ENCODE results near the gene LTF.
A peak's percentile ranks its signal among the peaks of the same experiment; 100 is the strongest.

Gene LTF

GRCh38 chr3:46442576-46443530 lies 21.9 kb downstream of the LTF start:
- TF ChIP-seq CTCF (IDR thresholded peaks at IDR 0.05; ENCODE audit: low read depth, low read length) (peak; percentile 97), EZH2phosphoT487 (IDR thresholded peaks at IDR 0.05; ENCODE audit: low read depth) (no peak)
- H3K27ac ChIP-seq (ENCODE audit: low read length), result no peak overlapping the region
- H2AFZ ChIP-seq (ENCODE audit: low read depth, low read length), result no peak overlapping the region
- H3K36me3 ChIP-seq (replicated peaks; ENCODE audit: low read depth, low read length), result no peaks in the 10 kb centered on the region
- no peak overlapping the region for H3K9ac ChIP-seq (ENCODE audit: low read length)
- no peak overlapping the region for H3K4me3 ChIP-seq (ENCODE audit: low read length)
- peaks cover 18% of the 10 kb centered on the region for H3K4me1 ChIP-seq (ENCODE audit: low read length)
- no peaks in the 10 kb centered on the region for H3K9me3 ChIP-seq (ENCODE audit: insufficient read depth, low read length)
- no peaks in the 10 kb centered on the region for H3K79me2 ChIP-seq (ENCODE audit: low read length)
- no peaks in the 10 kb centered on the region for H4K20me1 ChIP-seq (ENCODE audit: insufficient read depth, low read length)
- H3K27me3 ChIP-seq (ENCODE audit: low read depth, low read length), result peaks cover 9% of the 10 kb centered on the region
- H3K4me2 ChIP-seq (ENCODE audit: low read length), result no peak overlapping the region

DNA sequence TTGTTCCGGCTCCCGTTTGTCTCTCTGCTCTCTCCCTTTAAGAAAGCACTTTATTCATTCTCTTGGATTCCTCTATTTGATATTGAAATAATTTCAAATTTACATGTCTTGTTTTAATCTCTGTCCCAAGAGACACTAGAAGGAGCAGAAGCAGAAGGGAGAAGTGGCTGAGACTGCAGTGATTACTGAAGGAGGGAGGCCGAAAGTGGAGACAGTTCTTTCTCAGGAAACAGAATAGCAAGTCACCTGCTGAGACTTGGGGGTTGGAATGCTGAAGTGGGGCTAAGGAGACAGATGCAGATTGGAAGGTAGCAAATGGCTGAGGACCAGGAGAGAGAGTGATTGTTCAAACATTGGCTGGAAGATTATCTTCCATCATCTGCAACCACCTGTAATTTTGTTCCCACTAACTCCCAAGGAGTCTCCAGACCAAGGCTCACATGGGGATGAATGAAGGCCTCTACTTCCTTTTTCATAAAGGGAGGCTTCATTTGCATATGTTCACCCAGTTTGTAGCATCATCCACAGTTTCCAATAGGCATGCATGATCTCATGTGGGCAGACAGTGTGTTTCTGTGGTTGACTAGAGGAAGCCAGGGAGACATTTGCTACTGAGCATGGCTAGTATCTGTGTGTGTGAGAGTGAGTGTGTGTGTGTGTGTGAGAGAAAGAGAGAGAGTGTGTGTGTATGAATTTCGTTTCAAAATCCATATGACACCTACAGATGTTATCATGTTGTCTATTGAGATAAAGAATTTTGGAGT lies 24.0 kb downstream of the LTF start:
- no peaks in the 10 kb centered on the region for H3K36me3 ChIP-seq (replicated peaks; ENCODE audit: low read depth, low read length)
- TF ChIP-seq CTCF (IDR thresholded peaks at IDR 0.05; ENCODE audit: low read depth, low read length), result no peak
- TF ChIP-seq EZH2phosphoT487 (IDR thresholded peaks at IDR 0.05; ENCODE audit: low read depth), result no peak
- H3K4me1 ChIP-seq (ENCODE audit: low read length), result peaks cover 18% of the 10 kb centered on the region
- H3K27me3 ChIP-seq (ENCODE audit: low read depth, low read length), result no peaks in the 10 kb centered on the region
- no peaks in the 10 kb centered on the region for H4K20me1 ChIP-seq (ENCODE audit: insufficient read depth, low read length)
- H3K9ac ChIP-seq (ENCODE audit: low read length), result no peak overlapping the region
- H3K4me3 ChIP-seq (ENCODE audit: low read length), result no peak overlapping the region
- no peaks in the 10 kb centered on the region for H3K79me2 ChIP-seq (ENCODE audit: low read length)
- H2AFZ ChIP-seq (ENCODE audit: low read depth, low read length), result no peak overlapping the region
- no peak overlapping the region for H3K27ac ChIP-seq (ENCODE audit: low read length)
- H3K4me2 ChIP-seq (ENCODE audit: low read length), result peak overlapping the region; percentile 38
- H3K9me3 ChIP-seq (ENCODE audit: insufficient read depth, low read length), result no peaks in the 10 kb centered on the region

DNA sequence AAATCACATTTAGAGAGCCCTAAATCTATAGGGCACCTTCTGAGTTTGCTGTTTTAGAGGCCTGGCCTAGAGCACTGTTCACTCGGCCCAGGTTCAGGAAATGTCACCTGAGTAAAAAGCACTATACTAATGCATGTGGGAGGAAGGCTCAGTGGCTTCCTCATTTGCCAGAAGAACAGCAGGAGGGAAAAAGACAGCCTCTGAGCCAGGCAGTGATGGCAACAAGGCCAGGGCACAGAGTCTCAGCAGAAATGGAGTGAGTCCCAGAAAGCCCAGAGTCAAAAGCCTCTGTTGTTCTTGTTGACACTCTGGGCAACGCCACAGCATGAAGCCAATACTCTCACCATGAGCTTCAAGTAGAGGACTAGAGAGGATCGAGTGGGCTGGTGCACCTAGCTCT lies 25.9 kb downstream of the LTF start:
- Histone ChIP-seq H3K4me2 (ENCODE audit: low read length) (no peak overlapping the region), H3K79me2 (ENCODE audit: low read length) (no peaks in the 10 kb centered on the region), H2AFZ (ENCODE audit: low read depth, low read length) (no peak overlapping the region), H3K4me1 (ENCODE audit: low read length) (peaks cover 18% of the 10 kb centered on the region), H3K27ac (ENCODE audit: low read length) (no peak overlapping the region), H3K9ac (ENCODE audit: low read length) (no peak overlapping the region), H3K4me3 (ENCODE audit: low read length) (no peak overlapping the region), H3K9me3 (ENCODE audit: insufficient read depth, low read length) (no peaks in the 10 kb centered on the region), H3K36me3 (replicated peaks; ENCODE audit: low read depth, low read length) (no peaks in the 10 kb centered on the region), H3K27me3 (ENCODE audit: low read depth, low read length) (0 out of 2 replicates have a peak, but pooled peaks cover 5% of the 10 kb centered on the region), H4K20me1 (ENCODE audit: insufficient read depth, low read length) (no peaks in the 10 kb centered on the region)
- no peak for TF ChIP-seq EZH2phosphoT487 (IDR thresholded peaks at IDR 0.05; ENCODE audit: low read depth)
- no peak for TF ChIP-seq CTCF (IDR thresholded peaks at IDR 0.05; ENCODE audit: low read depth, low read length)

Data from OCI-LY3 (cell line).